H9 (cell line): Measurements from ENCODE around the gene C6orf62. TPM values are rescaled to one million over a fixed set of nuclear protein-coding genes. Genes with fewer than 3 reads are reported as not detected.

Experiments used
- DNase-seq: peaks from one replicate; pipeline ENCODE4 v3.0.0-alpha.2; 2017
- H2AFZ ChIP-seq: one replicate; pipeline ENCODE4 v1.6.1; 2013; ENCODE audit warnings: mild to moderate bottlenecking, low read length, control low read depth, moderate library complexity
- H2AK5ac ChIP-seq: 2 replicates; pipeline ENCODE4 v1.6.1; 2013; ENCODE audit warnings: low read length, control low read depth, mixed read lengths; ENCODE audit not compliant: insufficient read length
- H2BK120ac ChIP-seq: one replicate; pipeline ENCODE4 v1.6.1; 2013; ENCODE audit warnings: low read depth, mild to moderate bottlenecking, low read length, control low read depth, inconsistent platforms; ENCODE audit not compliant: poor library complexity, severe bottlenecking
- H2BK12ac ChIP-seq: 2 replicates; pipeline ENCODE4 v1.6.1; 2013; ENCODE audit warnings: low read length, control low read depth, mixed read lengths, low read depth; ENCODE audit not compliant: insufficient read length
- H2BK15ac ChIP-seq: 2 replicates; pipeline ENCODE4 v1.6.1; 2013; ENCODE audit warnings: low read depth, low read length, control low read depth
- H2BK20ac ChIP-seq: one replicate; pipeline ENCODE4 v1.6.1; 2013; ENCODE audit warnings: low read depth, mild to moderate bottlenecking, low read length, control low read depth, inconsistent platforms; ENCODE audit not compliant: poor library complexity, severe bottlenecking
- H2BK5ac ChIP-seq: 2 replicates; pipeline ENCODE4 v1.6.1; 2013; ENCODE audit warnings: low read length, control low read depth, mixed read lengths; ENCODE audit not compliant: insufficient read length
- H3K14ac ChIP-seq: 2 replicates; pipeline ENCODE4 v1.6.1; 2013; ENCODE audit warnings: low read length, control low read depth; ENCODE audit not compliant: insufficient read depth
- H3K18ac ChIP-seq: 2 replicates; pipeline ENCODE4 v1.6.1; 2013; ENCODE audit warnings: low read depth, mild to moderate bottlenecking, mixed read lengths, low read length, control low read depth; ENCODE audit not compliant: insufficient read length
- H3K23ac ChIP-seq: 2 replicates; pipeline ENCODE4 v1.6.1; 2013; ENCODE audit warnings: low read length, control low read depth, mixed read lengths, low read depth; ENCODE audit not compliant: insufficient read length
- H3K23me2 ChIP-seq: 2 replicates; pipeline ENCODE4 v1.6.1; 2013; ENCODE audit warnings: low read depth, mild to moderate bottlenecking, mixed read lengths, low read length, control low read depth; ENCODE audit not compliant: insufficient read length, poor library complexity, severe bottlenecking
- H3K27ac ChIP-seq: 2 replicates; pipeline ENCODE4 v1.5.1; 2013; ENCODE audit warnings: low read length, control low read depth, mixed read lengths, low read depth; ENCODE audit not compliant: insufficient read length
- H3K27me3 ChIP-seq: 2 replicates; pipeline ENCODE4 v1.6.1; 2013; ENCODE audit warnings: low read length, control low read depth, inconsistent platforms; ENCODE audit not compliant: insufficient read depth
- H3K4ac ChIP-seq: 2 replicates; pipeline ENCODE4 v1.6.1; 2013; ENCODE audit warnings: low read depth, mild to moderate bottlenecking, control low read depth, inconsistent platforms, low read length, moderate library complexity
- H3K4me1 ChIP-seq: 2 replicates; pipeline ENCODE4 v1.6.1; 2013; ENCODE audit warnings: low read length, control low read depth, inconsistent platforms; ENCODE audit not compliant: insufficient read depth
- H3K4me2 ChIP-seq: 2 replicates; pipeline ENCODE4 v1.6.1; 2013; ENCODE audit warnings: low read length, control low read depth, mixed read lengths; ENCODE audit not compliant: insufficient read length, insufficient read depth
- H3K56ac ChIP-seq: 2 replicates; pipeline ENCODE4 v1.6.1; 2013; ENCODE audit warnings: low read depth, mild to moderate bottlenecking, mixed read lengths, low read length, control low read depth; ENCODE audit not compliant: insufficient read length
- H3K79me1 ChIP-seq: 2 replicates; pipeline ENCODE4 v1.6.1; 2013; ENCODE audit warnings: low read depth, mild to moderate bottlenecking, moderate library complexity, low read length, control low read depth, inconsistent platforms; ENCODE audit not compliant: insufficient read depth, poor library complexity, severe bottlenecking
- H3K79me2 ChIP-seq: 2 replicates; pipeline ENCODE4 v1.6.1; 2013; ENCODE audit warnings: low read length, control low read depth, inconsistent platforms; ENCODE audit not compliant: insufficient read depth
- H3K9ac ChIP-seq: 2 replicates; pipeline ENCODE4 v1.6.1; 2013; ENCODE audit warnings: low read length, control low read depth, mixed read lengths; ENCODE audit not compliant: insufficient read length; ENCODE audit errors: extremely low read depth
- H3K9me3 ChIP-seq: one replicate; pipeline ENCODE4 v1.6.1; 2013; ENCODE audit warnings: low read depth, low read length, inconsistent platforms; ENCODE audit not compliant: control insufficient read depth
- H3T11ph ChIP-seq: one replicate; pipeline ENCODE4 v1.6.1; 2013; ENCODE audit warnings: mild to moderate bottlenecking, low read length, control low read depth, inconsistent platforms
- H4K20me1 ChIP-seq: one replicate; pipeline ENCODE4 v1.6.1; 2013; ENCODE audit not compliant: control insufficient read depth, insufficient read length, insufficient read depth
- H4K5ac ChIP-seq: 2 replicates; pipeline ENCODE4 v1.6.1; 2013; ENCODE audit warnings: low read depth, mild to moderate bottlenecking, mixed read lengths, low read length, control low read depth; ENCODE audit not compliant: insufficient read length
- H4K8ac ChIP-seq: replicated peaks from 2 replicates; pipeline ENCODE4 v1.6.1; 2013; ENCODE audit warnings: low read length, control low read depth, mixed read lengths, low read depth; ENCODE audit not compliant: insufficient read length
- H4K91ac ChIP-seq: 2 replicates; pipeline ENCODE4 v1.6.1; 2013; ENCODE audit warnings: low read depth, mild to moderate bottlenecking, moderate library complexity, mixed read lengths, low read length, control low read depth; ENCODE audit not compliant: insufficient read length
- H3K27ac Mint-ChIP-seq, 3 experiments: 2 replicates in 2 of 3; 3 replicates in 1 of 3; pipeline ENCODE4 v1.8.0; 2020 to 2021; ENCODE audit warnings: mixed read lengths in 3 of 3, mild to moderate bottlenecking in 1 of 3, moderate library complexity in 1 of 3
- H3K27me3 Mint-ChIP-seq: 2 replicates; pipeline ENCODE4 v1.8.0; 2021; ENCODE audit warnings: low read depth, mild to moderate bottlenecking, moderate library complexity, mixed read lengths
- H3K36me3 Mint-ChIP-seq, 3 experiments: 2 replicates in 2 of 3; 3 replicates in 1 of 3; pipeline ENCODE4 v1.8.0; 2020 to 2021; ENCODE audit warnings: low read depth in 3 of 3, mixed read lengths in 3 of 3; ENCODE audit not compliant: insufficient read depth in 1 of 3
- H3K4me1 Mint-ChIP-seq, 2 experiments: 2 replicates each; pipeline ENCODE4 v1.8.0; 2020; ENCODE audit warnings: mixed read lengths in 2 of 2
- H3K4me3 Mint-ChIP-seq, 2 experiments: 2 replicates in 1 of 2; 3 replicates in 1 of 2; pipeline ENCODE4 v1.8.0; 2020 to 2021; ENCODE audit warnings: mild to moderate bottlenecking in 2 of 2, mixed read lengths in 2 of 2, moderate library complexity in 1 of 2
- H3K9me3 Mint-ChIP-seq, 2 experiments: 2 replicates in 1 of 2; 3 replicates in 1 of 2; pipeline ENCODE4 v1.8.0; 2020; ENCODE audit warnings: mild to moderate bottlenecking in 2 of 2, mixed read lengths in 2 of 2, moderate library complexity in 1 of 2
- CTCF ChIP-seq: fragments of 200-600 bp; sonication (generic); conservative IDR thresholded peaks from 3 replicates; pipeline ENCODE4 v1.8.0; 2021; ENCODE audit warnings: antibody characterized with exemption, mild to moderate bottlenecking
- WGBS: extraction: QIAGEN DNeasy Blood & Tissue Kit; methylation state at CpG from one replicate; pipeline ENCODE4 v1.1.7; 2013; ENCODE audit warnings: missing lambda C conversion rate, low lambda C conversion rate, mixed read lengths; ENCODE audit not compliant: insufficient read length; ENCODE audit errors: extremely low coverage; 5-methylcytosine and 5-hydroxymethylcytosine counted together
- total RNA-seq: library from RNA; stranded (reverse); gene quantifications from 2 replicates; pipeline ENCODE4 v1.2.1, GENCODE V29; 2021

The C6orf62 gene
- total RNA-seq, 1 experiment from 2014 or later, result 125 TPM

- no peak overlapping the region for H2AFZ ChIP-seq
- no peak overlapping the region for H3K27ac Mint-ChIP-seq
These were observed 25.0 kb upstream of the C6orf62 start for GRCh38 chr6:24743944-24744335.

More at GRCh38 chr6:24743944-24744335, 25.0 kb upstream of the C6orf62 start:
- Histone ChIP-seq H2BK120ac (no peak overlapping the region), H3K23ac (no peak overlapping the region), H3K56ac (no peak overlapping the region), H2AK5ac (no peak overlapping the region), H3T11ph (no peak overlapping the region), H3K4ac (no peak overlapping the region), H3K14ac (no peak overlapping the region), H3K79me2 (no peaks in the 10 kb centered on the region), H2BK12ac (no peak overlapping the region), H4K91ac (no peak overlapping the region), H3K4me2 (no peak overlapping the region), H4K20me1 (no peaks in the 10 kb centered on the region), H3K27me3 (no peaks in the 10 kb centered on the region), H3K79me1 (no peaks in the 10 kb centered on the region), H3K9me3 (no peaks in the 10 kb centered on the region), H3K4me1 (no peaks in the 10 kb centered on the region), H2BK5ac (no peak overlapping the region), H2BK15ac (no peak overlapping the region), H4K5ac (no peak overlapping the region), H4K8ac (no peak overlapping the region), H2BK20ac (no peak overlapping the region), H3K9ac (no peak overlapping the region), H3K23me2 (no peaks in the 10 kb centered on the region), H3K27ac (no peak overlapping the region), H3K18ac (no peak overlapping the region)
- H3K27me3 Mint-ChIP-seq, result no peaks in the 10 kb centered on the region; the same call in 1 of the 2 replicates
- H3K36me3 Mint-ChIP-seq, result no peaks in the 10 kb centered on the region
- WGBS, result no CpG with 5 or more reads among the region's 3 CpGs
- no peaks in the 10 kb centered on the region for H3K4me1 Mint-ChIP-seq
- TF ChIP-seq CTCF, result no peak
- DNase-seq, result no peak
- no peak overlapping the region for H3K4me3 Mint-ChIP-seq
- H3K9me3 Mint-ChIP-seq, result no peaks in the 10 kb centered on the region
